GM12878 (cell line): ENCODE results near the gene DYNLT4. TPM values are rescaled to one million over a fixed set of nuclear protein-coding genes. Genes with fewer than 3 reads are reported as not detected.

ENCODE experiments used
- BCLAF1 ChIP-seq: fragments of 450-650 bp; IDR thresholded peaks from 2 replicates; pipeline ENCODE4 v1.6.1; 2017; ENCODE audit warnings: antibody characterized with exemption, mild to moderate bottlenecking, moderate library complexity
- BMI1 ChIP-seq: fragments of 450-650 bp; IDR thresholded peaks from 2 replicates; pipeline ENCODE4 v1.6.1; 2016; ENCODE audit warnings: mild to moderate bottlenecking, moderate library complexity, borderline replicate concordance
- CHD4 ChIP-seq: fragments of 200-600 bp; sonication (generic); IDR thresholded peaks from 2 replicates; pipeline ENCODE4 v1.6.1; 2016; ENCODE audit warnings: mild to moderate bottlenecking
- EZH2 ChIP-seq: IDR thresholded peaks from 2 replicates; pipeline ENCODE4 v1.6.1; 2012; ENCODE audit warnings: low read depth, mild to moderate bottlenecking, control low read depth, inconsistent platforms, low read length, borderline replicate concordance; ENCODE audit not compliant: control insufficient read depth
- FOXM1 ChIP-seq: IDR thresholded peaks from 2 replicates; pipeline ENCODE4 v1.6.1; 2012; ENCODE audit warnings: low read depth, mild to moderate bottlenecking, inconsistent platforms, low read length, moderate library complexity
- HDAC6 ChIP-seq: fragments of 200-600 bp; sonication (generic); IDR thresholded peaks from one replicate; pipeline ENCODE4 v1.8.0; 2017; ENCODE audit warnings: antibody characterized with exemption; ENCODE audit not compliant: unreplicated experiment
- JUND ChIP-seq: IDR thresholded peaks from 2 replicates; pipeline ENCODE4 v1.6.1; 2012; ENCODE audit warnings: low read depth, mild to moderate bottlenecking, low read length, improper control_type of control experiment, moderate library complexity
- MYB ChIP-seq: fragments of 150-350 bp; IDR thresholded peaks from 2 replicates; pipeline ENCODE4 v1.6.1; 2014; ENCODE audit warnings: mild to moderate bottlenecking, low read depth, low read length, borderline replicate concordance
- NFIC ChIP-seq: IDR thresholded peaks from 2 replicates; pipeline ENCODE4 v1.6.1; 2012; ENCODE audit warnings: low read depth, mild to moderate bottlenecking, inconsistent platforms, low read length, moderate library complexity
- RBBP5 ChIP-seq: fragments of 200-600 bp; sonication (generic); conservative IDR thresholded peaks from 2 replicates; pipeline ENCODE4 v1.6.1; 2016
- REST ChIP-seq: IDR thresholded peaks from 2 replicates; pipeline ENCODE4 v1.6.1; 2012; ENCODE audit warnings: mild to moderate bottlenecking, low read depth, low read length
- SMC3 ChIP-seq: IDR thresholded peaks from 2 replicates; pipeline ENCODE4 v1.6.1; 2011; ENCODE audit warnings: low read length, improper control_type of control experiment, borderline replicate concordance
- SPI1 ChIP-seq: IDR thresholded peaks from 2 replicates; pipeline ENCODE4 v1.6.1; 2011; ENCODE audit warnings: low read depth, mild to moderate bottlenecking, low read length, moderate library complexity, borderline replicate concordance; ENCODE audit not compliant: insufficient read depth
- SREBF2 ChIP-seq: IDR thresholded peaks from 2 replicates; pipeline ENCODE4 v1.6.1; 2012; ENCODE audit warnings: mild to moderate bottlenecking, low read length
- STAT1 ChIP-seq: fragments of 450-650 bp; conservative IDR thresholded peaks from 2 replicates; pipeline ENCODE4 v1.6.1; 2014; ENCODE audit warnings: antibody characterized with exemption, mild to moderate bottlenecking
- TAF1 ChIP-seq: IDR thresholded peaks from 2 replicates; pipeline ENCODE4 v1.6.1; 2011; ENCODE audit warnings: mild to moderate bottlenecking, low read depth, low read length, borderline replicate concordance
- TARDBP ChIP-seq: IDR thresholded peaks from 2 replicates; pipeline ENCODE4 v1.6.1; 2016; ENCODE audit warnings: borderline replicate concordance
- TCF12 ChIP-seq: IDR thresholded peaks from 2 replicates; pipeline ENCODE4 v1.6.1; 2011; ENCODE audit warnings: low read depth, mild to moderate bottlenecking, low read length
- USF2 ChIP-seq: IDR thresholded peaks from 2 replicates; pipeline ENCODE4 v1.6.1; 2011; ENCODE audit warnings: low read depth, low read length, improper control_type of control experiment, borderline replicate concordance
- ZBTB33 ChIP-seq: fragments of 450-650 bp; IDR thresholded peaks from 2 replicates; pipeline ENCODE4 v1.6.1; 2017; ENCODE audit warnings: mild to moderate bottlenecking
- ZNF384 ChIP-seq: IDR thresholded peaks from 2 replicates; pipeline ENCODE4 v1.6.1; 2012; ENCODE audit warnings: low read depth, mild to moderate bottlenecking, low read length, improper control_type of control experiment, borderline replicate concordance
- ZSCAN29 ChIP-seq: fragments of 450-650 bp; IDR thresholded peaks from 2 replicates; pipeline ENCODE4 v1.6.1; 2017; ENCODE audit warnings: mild to moderate bottlenecking, moderate library complexity
- polyA plus RNA-seq, 11 experiments: library from polyadenylated mRNA; depleted of rRNA in 4 of 11; unstranded in 6 of 11; stranded (reverse) in 5 of 11; fragments of >200 nt; fragmentation: Nextera tagmentation in 4 of 11; fragmentation: Illumina TruSeq in 1 of 11; extraction: Ambion mirVana in 4 of 11; extraction: Trizol in 1 of 11; gene quantifications; 1 replicate in 1 of 11; 2 replicates in 10 of 11; pipeline versions ENCODE4 v1.2.1 to v1.2.3, GENCODE V29; 2011 to 2016; ENCODE audit warnings: inconsistent platforms in 2 of 11, missing spikeins in 2 of 11, low read depth in 1 of 11
- total RNA-seq, 4 experiments: library from RNA; depleted of rRNA in 3 of 4; stranded (reverse); fragments of >200 nt in 3 of 4; fragmentation: Illumina TruSeq in 1 of 4; extraction: Trizol in 1 of 4; gene quantifications; 2 replicates each; pipeline versions ENCODE4 v1.2.1 to v1.2.3, GENCODE V29; 2013 to 2021

Gene DYNLT4
- total and polyA plus RNA-seq, 10 of the 15 experiments (the other 5 are each of a cell fraction or from before 2014, with no cell fraction given), result 0.23 to 0.28 TPM; not detected in 8

- TF ChIP-seq MYB (no peak), RBBP5 (no peak), SMC3 (no peak), HDAC6 (peak; percentile 92), SPI1 (peak; percentile 77), ZSCAN29 (peak; percentile 84), USF2 (no peak), REST (0 out of 2 replicates have a peak, but pooled peaks have one; percentile 25), SREBF2 (no peak; the same call in 1 of the 2 replicates), BMI1 (peak; percentile 90), STAT1 (peak; percentile 61; the same call in 1 of the 2 replicates), ZNF384 (no peak), TCF12 (peak; percentile 68), ZBTB33 (no peak; the same call in 1 of the 2 replicates), FOXM1 (peak; percentile 93), BCLAF1 (peak; percentile 76), EZH2 (no peak), TAF1 (peak; percentile 61; the same call in 1 of the 2 replicates), TARDBP (peak; percentile 98), CHD4 (no peak), JUND (no peak), NFIC (peak; percentile 98)
These were observed 12.6 kb upstream of the DYNLT4 start (continued) for GRCh38 chr1:44819608-44820327.
